ENCODE measurements around the gene NSD1. TPM values are rescaled to one million over a fixed set of nuclear protein-coding genes. Genes with fewer than 3 reads are reported as not detected.

Gene NSD1
- total RNA-seq, 4 donors from 2014 or later: 61.9 to 114 (median 73.9) TPM

DNA sequence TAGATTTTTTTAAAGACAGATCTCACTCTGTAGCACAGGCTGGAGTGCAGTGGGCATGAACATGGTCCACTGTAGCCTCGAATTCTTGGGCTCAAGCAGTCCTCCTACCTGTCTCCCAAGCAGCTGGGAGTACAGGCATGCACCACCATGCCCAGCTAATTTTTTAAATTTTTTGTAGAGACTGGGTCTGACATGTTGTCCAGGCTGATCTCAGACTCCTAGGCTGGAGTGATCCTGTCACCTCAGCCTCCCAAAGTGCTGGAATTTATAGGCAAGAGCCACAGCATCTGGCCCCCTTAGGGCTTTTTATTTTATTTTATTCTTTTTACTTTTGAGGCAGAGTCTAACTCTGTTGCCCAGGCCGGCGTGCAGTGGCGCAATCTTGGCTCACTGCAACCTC lies 56.4 kb downstream of the NSD1 start:
- Histone ChIP-seq H3K27me3 (no peaks in the 10 kb centered on the region), H3K9me3 (no peaks in the 10 kb centered on the region), H3K4me1 (peaks cover 20 to 50% of the 10 kb centered on the region in 2 donors), H3K4me3 (replicated peaks in 1 of 3) (no peak overlapping the region), H3K36me3 (peaks cover 5 to 8% of the 10 kb centered on the region in 2 donors), H3K27ac (no peak overlapping the region)
- 89 to 96% methylated on average over 4 of the region's 4 CpGs for WGBS, 2 donors
- DNase-seq: no peak
- TF ChIP-seq CTCF (IDR thresholded peaks at IDR 0.05) (no peak), POLR2A (IDR thresholded peaks at IDR 0.05) (no peak)
- intact Hi-C loops (cut with DNase I): no loop called here

- Histone ChIP-seq H3K4me3 (replicated peaks in 1 of 3) (no peak overlapping the region), H3K36me3 (peaks cover 5 to 12% of the 10 kb centered on the region in 2 donors), H3K9me3 (no peaks in the 10 kb centered on the region), H3K27ac (no peak overlapping the region), H3K4me1 (peaks cover under 1 to 20% of the 10 kb centered on the region in 2 donors), H3K27me3 (no peaks in the 10 kb centered on the region)
- no peak for TF ChIP-seq CTCF (IDR thresholded peaks at IDR 0.05)
- TF ChIP-seq POLR2A (IDR thresholded peaks at IDR 0.05): no peak
- 46 to 52% methylated on average over 3 of the region's 3 CpGs for WGBS, 2 donors
- DNase-seq: no peak
- intact Hi-C loops (cut with DNase I): no loop called here
These were observed 60.7 kb downstream of the NSD1 start for GRCh38 chr5:177194268-177194667.

GRCh38 chr5:177195307-177195952 lies 61.9 kb downstream of the NSD1 start:
- Histone ChIP-seq H3K36me3 (peaks cover 5 to 12% of the 10 kb centered on the region in 2 donors), H3K4me1 (peaks cover 6 to 16% of the 10 kb centered on the region in 2 donors), H3K9me3 (no peaks in the 10 kb centered on the region), H3K27ac (no peak overlapping the region), H3K27me3 (no peaks in the 10 kb centered on the region), H3K4me3 (replicated peaks in 1 of 3) (no peak overlapping the region)
- no peak for DNase-seq
- 95 to 96% methylated on average over 9 of the region's 9 CpGs for WGBS, 2 donors
- TF ChIP-seq POLR2A (IDR thresholded peaks at IDR 0.05) (no peak), CTCF (IDR thresholded peaks at IDR 0.05) (no peak)
- intact Hi-C loops (cut with DNase I): no loop called here

- intact Hi-C loops (cut with DNase I): no loop called here
- peaks cover 14 to 30% of the 10 kb centered on the region in 2 donors for H3K4me1 ChIP-seq
- no peak for TF ChIP-seq CTCF (IDR thresholded peaks at IDR 0.05)
- TF ChIP-seq POLR2A (IDR thresholded peaks at IDR 0.05): no peak
These were observed 65.2 kb downstream of the NSD1 start for GRCh38 chr5:177198738-177199137.

GRCh38 chr5:177204281-177204680 lies 70.7 kb downstream of the NSD1 start:
- no peaks in the 10 kb centered on the region for H3K27me3 ChIP-seq
- TF ChIP-seq CTCF (IDR thresholded peaks at IDR 0.05) (no peak), POLR2A (IDR thresholded peaks at IDR 0.05) (no peak)
- intact Hi-C loops (cut with DNase I): no loop called here
- peak; percentile 61 to 63 for DNase-seq
- H3K4me3 ChIP-seq (replicated peaks in 1 of 3): no peak overlapping the region
- no peaks in the 10 kb centered on the region for H3K9me3 ChIP-seq
- 60 to 69% methylated on average over 9 of the region's 9 CpGs for WGBS, 2 donors
- H3K36me3 ChIP-seq: peaks cover 0 to 20% of the 10 kb centered on the region in 2 donors
- H3K27ac ChIP-seq: peak overlapping the region in 2 of 3 donors; percentile 17 to 61
- H3K4me1 ChIP-seq: peaks cover 15 to 28% of the 10 kb centered on the region in 2 donors

More at GRCh38 chr5:177198738-177199137, 65.2 kb downstream of the NSD1 start:
- Histone ChIP-seq H3K9me3 (no peaks in the 10 kb centered on the region), H3K4me3 (replicated peaks in 1 of 3) (no peak overlapping the region), H3K36me3 (peaks cover 0 to 5% of the 10 kb centered on the region in 2 donors), H3K27me3 (no peaks in the 10 kb centered on the region), H3K27ac (peak overlapping the region in 1 of 3 donors; percentile 42)
- DNase-seq: no peak
- 97 to 98% methylated on average over 5 of the region's 5 CpGs for whole genome bisulfite sequencing, 2 donors

Data from thyroid gland (tissue), 4 donors.